ENCODE results near the gene APOL5.

Gene APOL5

DNA sequence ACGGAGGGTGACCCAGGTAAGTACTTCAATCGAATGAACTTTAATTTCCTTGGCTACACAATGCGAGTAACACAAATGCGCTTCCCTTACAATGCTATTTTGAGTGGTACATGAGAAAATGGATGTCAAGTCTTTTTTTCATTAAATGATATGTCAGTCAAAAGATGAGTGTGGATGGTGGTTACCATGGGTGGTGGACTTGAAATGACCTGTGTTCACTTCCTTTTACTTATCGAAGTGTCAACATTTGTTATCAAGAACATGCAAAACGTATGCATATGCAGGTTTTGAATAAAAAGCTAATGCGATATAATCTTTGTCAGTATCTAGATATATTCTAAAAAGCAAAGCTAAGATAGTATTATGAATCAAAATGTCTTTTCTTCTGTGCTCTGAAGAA is 8.8 kb upstream of the APOL5 start:
- DNase-seq (ENCODE audit: low read depth in 2 of 2) = no peak
- TF ChIP-seq, protein P1, sequence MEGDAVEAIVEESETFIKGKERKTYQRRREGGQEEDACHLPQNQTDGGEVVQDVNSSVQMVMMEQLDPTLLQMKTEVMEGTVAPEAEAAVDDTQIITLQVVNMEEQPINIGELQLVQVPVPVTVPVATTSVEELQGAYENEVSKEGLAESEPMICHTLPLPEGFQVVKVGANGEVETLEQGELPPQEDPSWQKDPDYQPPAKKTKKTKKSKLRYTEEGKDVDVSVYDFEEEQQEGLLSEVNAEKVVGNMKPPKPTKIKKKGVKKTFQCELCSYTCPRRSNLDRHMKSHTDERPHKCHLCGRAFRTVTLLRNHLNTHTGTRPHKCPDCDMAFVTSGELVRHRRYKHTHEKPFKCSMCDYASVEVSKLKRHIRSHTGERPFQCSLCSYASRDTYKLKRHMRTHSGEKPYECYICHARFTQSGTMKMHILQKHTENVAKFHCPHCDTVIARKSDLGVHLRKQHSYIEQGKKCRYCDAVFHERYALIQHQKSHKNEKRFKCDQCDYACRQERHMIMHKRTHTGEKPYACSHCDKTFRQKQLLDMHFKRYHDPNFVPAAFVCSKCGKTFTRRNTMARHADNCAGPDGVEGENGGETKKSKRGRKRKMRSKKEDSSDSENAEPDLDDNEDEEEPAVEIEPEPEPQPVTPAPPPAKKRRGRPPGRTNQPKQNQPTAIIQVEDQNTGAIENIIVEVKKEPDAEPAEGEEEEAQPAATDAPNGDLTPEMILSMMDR (IDR thresholded peaks at IDR 0.05; ENCODE audit: low read depth, low read length) = no peak
- no peak overlapping the region for H3K4me3 ChIP-seq (replicated peaks in 1 of 2; ENCODE audit: low read depth in 2 of 2, low read length in 2 of 2)

DNA sequence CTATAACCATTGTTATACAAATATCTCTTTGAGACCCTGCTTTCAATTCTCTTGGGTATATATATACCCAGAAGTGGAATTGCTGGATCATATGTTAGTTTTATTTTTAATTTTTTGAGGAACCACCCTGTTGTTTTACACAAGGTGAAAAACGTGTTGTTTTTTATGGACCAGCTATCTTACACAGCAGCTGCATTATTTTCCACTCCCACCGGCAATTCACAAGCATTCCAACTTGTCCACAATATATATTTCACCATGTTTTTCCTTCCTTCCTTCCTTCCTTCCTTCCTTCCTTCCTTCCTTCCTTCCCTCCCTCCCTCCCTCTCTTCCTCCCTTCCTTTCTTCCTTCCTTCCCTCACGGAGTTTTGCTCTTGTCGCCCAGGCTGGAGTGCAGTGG is 6.3 kb upstream of the APOL5 start:
- H3K4me3 ChIP-seq (replicated peaks in 1 of 2; ENCODE audit: low read depth in 2 of 2, low read length in 2 of 2) = no peak overlapping the region
- TF ChIP-seq, protein P1 (IDR thresholded peaks at IDR 0.05; ENCODE audit: low read depth, low read length) = no peak
- DNase-seq (ENCODE audit: low read depth in 2 of 2) = no peak

DNA sequence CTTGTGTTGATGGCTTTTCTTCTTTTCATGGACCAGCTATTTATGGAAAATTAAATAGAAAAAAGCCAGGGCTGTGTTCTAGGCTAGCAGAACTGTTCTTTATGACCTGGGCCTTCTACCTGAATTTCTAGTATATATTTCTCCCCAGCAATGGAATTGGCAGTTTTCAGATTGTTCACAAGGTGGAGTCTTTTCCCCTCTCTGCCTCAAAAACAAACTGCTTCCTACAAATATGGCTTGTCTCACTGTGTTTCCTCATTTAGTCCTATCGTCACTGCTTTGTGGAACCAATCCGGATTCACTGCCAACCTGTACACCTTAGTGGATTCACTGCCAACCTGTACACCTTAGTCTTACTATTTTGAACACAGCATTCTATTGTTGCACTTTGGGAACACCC is 5.0 kb upstream of the APOL5 start:
- DNase-seq (ENCODE audit: low read depth in 2 of 2) = no peak
- H3K4me3 ChIP-seq (replicated peaks in 1 of 2; ENCODE audit: low read depth in 2 of 2, low read length in 2 of 2) = no peak overlapping the region
- TF ChIP-seq, protein P1 (IDR thresholded peaks at IDR 0.05; ENCODE audit: low read depth, low read length) = no peak

DNA sequence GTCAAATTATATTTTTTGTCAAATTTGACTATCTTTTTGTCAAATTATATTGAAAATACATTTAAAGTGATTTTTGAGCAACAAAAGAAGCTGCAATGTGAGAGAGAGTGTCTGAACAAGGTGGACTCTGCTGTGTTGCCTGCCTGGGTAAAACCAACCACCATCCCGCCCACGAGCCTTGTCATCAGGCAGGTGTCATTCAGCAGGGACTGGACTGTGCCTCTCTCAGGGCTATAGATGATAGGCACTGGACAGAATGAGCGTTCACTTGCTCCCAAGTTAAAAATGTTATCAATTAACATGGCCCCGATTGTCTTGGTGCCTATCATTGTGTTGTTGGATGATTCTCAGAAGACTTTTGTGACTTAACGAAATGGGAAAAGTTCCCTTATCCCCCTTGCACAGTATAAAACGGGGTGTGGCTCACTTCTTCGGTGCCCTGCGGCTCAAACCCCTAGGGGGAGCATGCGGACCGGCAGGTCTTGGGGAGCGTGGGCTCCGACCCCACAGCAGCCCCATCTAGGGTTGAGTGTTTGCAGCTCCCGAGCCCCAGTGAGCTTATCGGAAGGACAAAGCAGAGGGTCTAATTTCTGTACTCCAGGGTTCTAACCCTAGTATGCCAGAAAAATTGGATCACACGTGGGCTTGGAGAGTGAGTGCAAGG is 1.7 kb downstream of the APOL5 start:
- DNase-seq (ENCODE audit: low read depth in 2 of 2) = no peak
- TF ChIP-seq, protein P1 (IDR thresholded peaks at IDR 0.05; ENCODE audit: low read depth, low read length) = peak; percentile 1
- H3K4me3 ChIP-seq (replicated peaks in 1 of 2; ENCODE audit: low read depth in 2 of 2, low read length in 2 of 2) = no peak overlapping the region

DNA sequence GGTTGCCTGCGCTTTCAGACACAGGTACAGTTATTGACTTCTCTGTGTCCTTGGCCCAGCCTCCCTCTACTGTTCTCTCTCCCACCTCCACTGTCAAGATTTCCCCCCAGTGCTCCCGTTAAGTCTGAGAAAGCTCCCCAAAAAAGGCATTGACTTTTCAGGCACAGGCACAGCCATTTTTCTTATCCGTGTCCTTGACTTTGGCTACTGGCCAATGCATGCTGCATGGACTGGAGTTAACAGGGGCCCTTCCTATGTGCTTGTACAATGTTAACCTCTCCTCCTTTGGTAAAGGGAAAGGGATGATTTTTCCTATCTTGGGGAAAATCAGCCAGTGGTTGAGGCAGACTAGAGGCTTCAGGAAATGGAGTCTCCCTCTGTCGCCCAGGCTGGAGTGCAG is 4.3 kb downstream of the APOL5 start:
- DNase-seq (ENCODE audit: low read depth in 2 of 2) = no peak
- TF ChIP-seq, protein P1 (IDR thresholded peaks at IDR 0.05; ENCODE audit: low read depth, low read length) = no peak
- no peak overlapping the region for H3K4me3 ChIP-seq (replicated peaks in 1 of 2; ENCODE audit: low read depth in 2 of 2, low read length in 2 of 2)

DNA sequence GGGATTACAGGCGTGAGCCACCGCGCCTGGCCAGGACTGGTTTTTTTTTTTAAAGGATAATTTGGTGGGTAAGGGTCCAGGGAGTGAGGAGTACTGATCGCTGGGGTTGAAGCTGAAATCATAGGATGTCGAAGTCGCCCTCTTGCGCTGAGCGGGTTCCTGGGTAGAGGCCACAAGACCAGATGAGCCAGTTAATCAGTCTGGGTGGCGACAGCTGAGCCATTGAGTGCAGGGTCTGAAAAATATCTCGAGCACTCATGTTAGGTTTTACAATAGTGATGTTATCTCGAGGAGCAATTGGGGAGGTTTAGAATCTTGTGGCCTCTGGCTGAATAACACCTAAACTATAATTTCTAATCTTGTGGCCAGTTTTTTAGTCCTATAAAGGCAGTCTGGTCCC is 7.8 kb downstream of the APOL5 start:
- no peak overlapping the region for H3K4me3 ChIP-seq (replicated peaks in 1 of 2; ENCODE audit: low read depth in 2 of 2, low read length in 2 of 2)
- DNase-seq (ENCODE audit: low read depth in 2 of 2) = no peak
- TF ChIP-seq, protein P1 (IDR thresholded peaks at IDR 0.05; ENCODE audit: low read depth, low read length) = no peak

DNA sequence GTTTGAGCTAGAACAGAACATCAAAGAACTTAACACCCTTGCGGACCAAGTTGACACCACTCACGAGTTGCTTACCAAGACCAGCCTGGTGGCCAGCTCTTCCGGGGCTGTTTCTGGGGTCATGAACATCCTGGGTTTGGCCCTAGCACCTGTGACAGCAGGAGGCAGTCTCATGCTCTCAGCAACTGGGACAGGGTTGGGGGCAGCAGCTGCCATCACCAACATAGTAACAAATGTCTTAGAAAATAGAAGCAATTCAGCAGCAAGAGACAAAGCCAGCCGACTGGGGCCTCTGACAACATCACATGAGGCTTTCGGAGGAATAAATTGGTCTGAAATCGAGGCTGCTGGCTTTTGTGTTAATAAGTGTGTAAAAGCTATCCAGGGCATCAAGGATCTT is 8.7 kb downstream of the APOL5 start:
- no peak overlapping the region for H3K4me3 ChIP-seq (replicated peaks in 1 of 2; ENCODE audit: low read depth in 2 of 2, low read length in 2 of 2)
- TF ChIP-seq, protein P1 (IDR thresholded peaks at IDR 0.05; ENCODE audit: low read depth, low read length) = no peak
- DNase-seq (ENCODE audit: low read depth in 2 of 2) = no peak

Data from cardiac fibroblast (primary cell).